Tibial nerve (tissue), 4 donors: ENCODE data around the gene SPG21. TPM values are rescaled to one million over a fixed set of nuclear protein-coding genes. Genes with fewer than 3 reads are reported as not detected.
A peak's percentile ranks its signal among the peaks of the same experiment; 100 is the strongest.

Source experiments
- DNase-seq, 2 donors: peaks; one replicate each; pipeline ENCODE4 v3.0.0-alpha.2; 2019; ENCODE audit warnings: low spot score in 2 of 2
- H3K27ac ChIP-seq, 4 donors: fragments of 200-600 bp; sonication (generic) in 3 of 4; one replicate each; pipeline ENCODE4 v1.5.1; 2017 to 2019; ENCODE audit warnings: mild to moderate bottlenecking in 1 of 4
- H3K27me3 ChIP-seq, 2 donors: fragments of 200-600 bp; sonication (generic) in 1 of 2; one replicate each; pipeline versions ENCODE4 v1.5.1 to v1.6.0; 2017 to 2019
- H3K36me3 ChIP-seq, 3 donors: fragments of 200-600 bp; sonication (generic); one replicate each; pipeline ENCODE4 v1.5.1; 2018 to 2019
- H3K4me1 ChIP-seq, 4 donors: fragments of 200-600 bp; sonication (generic) in 3 of 4; one replicate each; pipeline ENCODE4 v1.5.1; 2017 to 2019
- H3K4me3 ChIP-seq, 4 donors: fragments of 200-600 bp; sonication (generic) in 3 of 4; one replicate each; pipeline ENCODE4 v1.5.1; 2017 to 2019; ENCODE audit warnings: mild to moderate bottlenecking in 1 of 4, moderate library complexity in 1 of 4
- H3K9me3 ChIP-seq, 4 donors: fragments of 200-600 bp; sonication (generic) in 3 of 4; one replicate each; pipeline ENCODE4 v1.5.1; 2017 to 2019
- CTCF ChIP-seq, 5 experiments: fragments of 200-600 bp in 3 of 5; fragments of 450-650 bp in 2 of 5; sonication (generic) in 3 of 5; IDR thresholded peaks; one replicate each; pipeline ENCODE4 v1.5.1; 2016 to 2019; ENCODE audit warnings: antibody characterized with exemption in 5 of 5, mild to moderate bottlenecking in 3 of 5, moderate library complexity in 2 of 5
- EP300 ChIP-seq, 2 donors: sonication (generic); formaldehyde crosslinking; IDR thresholded peaks; one replicate each; pipeline ENCODE4 v1.6.1; 2017; ENCODE audit warnings: antibody characterized with exemption in 2 of 2, mild to moderate bottlenecking in 1 of 2
- POLR2A ChIP-seq, 2 donors: fragments of 450-650 bp; IDR thresholded peaks; one replicate each; pipeline ENCODE4 v1.6.1; 2017; ENCODE audit warnings: antibody characterized with exemption in 2 of 2, mild to moderate bottlenecking in 2 of 2, moderate library complexity in 2 of 2
- WGBS, 2 donors: methylation state at CpG; one replicate each; pipeline ENCODE4 v1.1.5; 2018; 5-methylcytosine and 5-hydroxymethylcytosine counted together
- total RNA-seq, 4 donors: library from RNA; depleted of rRNA; stranded (reverse); fragments of >200 nt; gene quantifications; one replicate each; pipeline ENCODE4 v1.1.0, GENCODE V29; 2016

Gene SPG21
- total RNA-seq, 4 donors from 2014 or later = 80.4 to 90.6 (median 86.3) TPM

GRCh38 chr15:64944961-64945360 lies 44.8 kb downstream of the SPG21 start:
- no peaks in the 10 kb centered on the region for H3K9me3 ChIP-seq
- H3K36me3 ChIP-seq = peaks cover 0 to 31% (median 0%) of the 10 kb centered on the region in 3 donors
- TF ChIP-seq POLR2A (IDR thresholded peaks at IDR 0.05) = no peak
- TF ChIP-seq CTCF (IDR thresholded peaks at IDR 0.05) = no peak
- TF ChIP-seq EP300 (IDR thresholded peaks at IDR 0.05) = no peak
- no peaks in the 10 kb centered on the region for H3K27me3 ChIP-seq
- DNase-seq = no peak
- no peak overlapping the region for H3K27ac ChIP-seq
- no peaks in the 10 kb centered on the region for H3K4me1 ChIP-seq
- no peak overlapping the region for H3K4me3 ChIP-seq
- WGBS, 2 donors = 75 to 87% methylated on average over 4 of the region's 4 CpGs

GRCh38 chr15:64943512-64944225 lies 46.0 kb downstream of the SPG21 start:
- TF ChIP-seq CTCF (IDR thresholded peaks at IDR 0.05) (no peak), POLR2A (IDR thresholded peaks at IDR 0.05) (no peak), EP300 (IDR thresholded peaks at IDR 0.05) (no peak)
- DNase-seq = peak in 1 of 2 donors; percentile 2
- Histone ChIP-seq H3K9me3 (no peaks in the 10 kb centered on the region), H3K36me3 (peaks cover 0 to 20% (median 0%) of the 10 kb centered on the region in 3 donors), H3K4me1 (no peaks in the 10 kb centered on the region), H3K27ac (no peak overlapping the region), H3K4me3 (no peak overlapping the region), H3K27me3 (no peaks in the 10 kb centered on the region)
- WGBS, 2 donors = 86 to 88% methylated on average over 6 of the region's 6 CpGs

GRCh38 chr15:64942356-64942755 lies 47.4 kb downstream of the SPG21 start:
- Histone ChIP-seq H3K27ac (no peak overlapping the region), H3K9me3 (no peaks in the 10 kb centered on the region), H3K27me3 (no peaks in the 10 kb centered on the region), H3K4me1 (peaks cover 0 to 11% (median 0%) of the 10 kb centered on the region in 4 donors), H3K4me3 (no peak overlapping the region), H3K36me3 (peaks cover 0 to 17% (median 0%) of the 10 kb centered on the region in 3 donors)
- DNase-seq = peak in 1 of 2 donors; percentile 1
- TF ChIP-seq POLR2A (IDR thresholded peaks at IDR 0.05) (no peak), EP300 (IDR thresholded peaks at IDR 0.05) (no peak), CTCF (IDR thresholded peaks at IDR 0.05) (no peak)
- 72 to 78% methylated on average over 8 of the region's 8 CpGs for WGBS, 2 donors

GRCh38 chr15:64938192-64938591 lies 51.5 kb downstream of the SPG21 start:
- 63 to 69% methylated on average over 3 of the region's 3 CpGs for WGBS, 2 donors
- H3K36me3 ChIP-seq = peaks cover 0 to 28% (median 0%) of the 10 kb centered on the region in 3 donors
- no peaks in the 10 kb centered on the region for H3K9me3 ChIP-seq
- DNase-seq = no peak
- H3K4me3 ChIP-seq = no peak overlapping the region
- TF ChIP-seq POLR2A (IDR thresholded peaks at IDR 0.05) (no peak), EP300 (IDR thresholded peaks at IDR 0.05) (peak in 1 of 2 donors; percentile 74), CTCF (IDR thresholded peaks at IDR 0.05) (no peak)
- peaks cover 0 to 11% (median 0%) of the 10 kb centered on the region in 4 donors for H3K4me1 ChIP-seq
- H3K27ac ChIP-seq = no peak overlapping the region
- no peaks in the 10 kb centered on the region for H3K27me3 ChIP-seq

GRCh38 chr15:64934023-64934422 lies 55.7 kb downstream of the SPG21 start:
- Histone ChIP-seq H3K4me1 (peaks cover 0 to 27% (median 2%) of the 10 kb centered on the region in 4 donors), H3K4me3 (no peak overlapping the region), H3K27ac (no peak overlapping the region), H3K9me3 (no peaks in the 10 kb centered on the region), H3K27me3 (no peaks in the 10 kb centered on the region), H3K36me3 (peaks cover 0 to 48% (median 0%) of the 10 kb centered on the region in 3 donors)
- no peak for DNase-seq
- 96 to 98% methylated on average over 11 of the region's 11 CpGs for WGBS, 2 donors
- TF ChIP-seq POLR2A (IDR thresholded peaks at IDR 0.05) = no peak
